RCC 7860 (cell line): Measurements from ENCODE around the gene B4GALT2.

Experiments used
- DNase-seq: peaks from one replicate; pipeline ENCODE4 v3.0.0-alpha.2; 2015; ENCODE audit warnings: low spot score
- FAIRE-seq: peaks from 2 replicates; lab custom pipeline; 2012; peaks lifted over from hg19 to GRCh38; lab: Jason Lieb, UNC

B4GALT2 gene

DNA sequence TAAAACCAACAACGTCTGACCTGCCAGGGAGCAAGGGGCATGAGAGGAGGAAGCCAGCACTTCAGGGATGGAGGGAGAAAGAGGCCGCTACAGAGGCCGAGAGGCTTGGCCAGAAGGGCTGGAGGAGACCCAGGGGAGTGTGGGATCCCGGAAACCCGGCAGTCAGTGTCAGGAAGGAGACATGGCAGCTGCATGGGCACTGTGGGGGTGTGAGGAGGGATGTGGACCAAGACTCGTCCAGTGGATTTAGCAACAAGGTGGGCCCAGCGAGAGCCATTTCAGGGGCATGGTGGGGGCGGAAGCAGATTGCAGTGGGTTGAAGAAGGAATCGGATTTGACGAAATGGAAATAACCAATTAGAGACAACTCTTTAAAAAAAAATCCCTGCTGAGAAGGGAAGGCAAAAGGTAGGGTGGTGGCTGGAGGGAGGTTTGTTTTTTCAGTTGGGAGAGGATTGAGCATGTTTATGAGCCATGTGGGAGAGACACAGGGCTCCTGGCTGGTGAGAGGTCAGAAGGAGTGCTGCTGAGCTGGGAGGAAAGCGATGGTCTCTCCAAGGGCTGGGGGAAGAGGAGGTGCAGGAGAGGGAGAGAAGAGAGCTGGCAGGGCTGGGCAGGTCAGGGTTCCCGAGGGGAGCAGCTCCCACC, 4.4 kb downstream of the B4GALT2 start:
- FAIRE-seq: no peak

GRCh38 chr1:43984855-43985254, 5.8 kb downstream of the B4GALT2 start:
- no peak for DNase-seq
- no peak for FAIRE-seq

More for the DNA sequence above, 4.4 kb downstream of the B4GALT2 start:
- no peak for DNase-seq

GRCh38 chr1:43985984-43986595, 7.1 kb downstream of the B4GALT2 start:
- FAIRE-seq (no peak), DNase-seq (no peak)

DNA sequence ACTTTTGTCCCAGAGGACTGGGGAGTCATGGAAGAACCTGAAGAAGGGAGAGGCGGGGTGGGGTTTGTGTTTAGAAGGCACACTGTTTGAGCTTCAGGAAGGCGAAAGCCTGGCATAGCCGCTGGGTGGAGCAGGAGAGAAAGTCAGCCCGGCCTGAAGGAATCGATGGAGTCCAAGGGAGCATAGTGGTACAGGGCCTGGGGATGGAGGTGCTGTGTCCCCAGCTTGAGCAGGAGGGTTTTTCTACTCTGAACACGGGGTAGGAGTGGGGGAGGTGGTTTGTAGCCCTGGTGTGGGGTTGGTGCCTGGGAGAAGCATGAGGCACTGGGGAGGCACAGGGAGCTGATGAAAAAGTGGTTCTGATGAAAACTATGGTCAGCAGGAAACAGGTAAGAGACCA, 7.7 kb downstream of the B4GALT2 start:
- no peak for DNase-seq
- no peak for FAIRE-seq

GRCh38 chr1:43987159-43987902, 8.3 kb downstream of the B4GALT2 start:
- FAIRE-seq: no peak
- no peak for DNase-seq

GRCh38 chr1:43990271-43991199, 11.5 kb downstream of the B4GALT2 start:
- DNase-seq (no peak), FAIRE-seq (no peak)

GRCh38 chr1:43991200-43991475, 12.1 kb downstream of the B4GALT2 start:
- FAIRE-seq (no peak), DNase-seq (no peak)

DNA sequence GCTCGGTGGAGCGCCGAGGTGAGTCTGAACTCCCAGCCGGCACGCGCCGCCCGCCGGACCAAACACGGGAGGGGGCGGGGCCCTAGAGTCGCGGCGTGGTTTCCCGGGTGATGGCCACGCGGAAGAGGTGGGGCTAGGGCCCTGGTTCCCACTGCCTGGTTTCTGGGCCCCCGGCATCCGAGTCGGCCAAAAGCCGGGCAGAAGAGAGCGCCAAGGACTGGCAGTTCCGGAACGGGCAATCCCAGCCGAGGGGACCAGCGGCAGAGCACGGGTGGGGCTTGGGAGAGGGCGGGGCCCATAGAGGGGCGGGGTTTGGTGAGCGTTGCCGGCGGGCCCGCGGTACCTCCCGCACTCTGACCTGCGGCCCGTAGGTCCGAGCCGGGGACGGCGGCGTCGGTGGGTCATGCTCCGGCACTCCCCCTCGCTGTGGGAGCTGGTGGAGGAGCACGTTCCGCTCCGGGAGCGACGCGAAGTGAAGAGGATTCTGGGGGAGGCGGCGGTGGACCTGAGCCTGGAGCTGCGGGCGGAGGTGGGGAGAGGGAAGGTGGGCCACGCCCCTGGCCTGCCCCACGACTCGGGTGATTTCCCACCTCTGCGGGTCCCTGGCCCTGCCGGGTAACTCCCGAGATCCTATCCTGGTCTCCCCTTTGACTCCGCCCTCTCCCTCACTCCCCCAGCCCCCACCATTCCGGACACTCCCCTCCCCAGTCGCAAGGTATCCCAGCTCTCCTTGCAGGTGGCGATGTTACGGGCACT, 12.6 kb downstream of the B4GALT2 start, which contains the start of gene CCDC24:
Gene CCDC24 (plus strand): TSS at position 124 of the 756 bp plus-strand sequence. CDS start 280 bp downstream, at position 404.
- peak; percentile 74 for DNase-seq
- FAIRE-seq: peak; percentile 67

DNA sequence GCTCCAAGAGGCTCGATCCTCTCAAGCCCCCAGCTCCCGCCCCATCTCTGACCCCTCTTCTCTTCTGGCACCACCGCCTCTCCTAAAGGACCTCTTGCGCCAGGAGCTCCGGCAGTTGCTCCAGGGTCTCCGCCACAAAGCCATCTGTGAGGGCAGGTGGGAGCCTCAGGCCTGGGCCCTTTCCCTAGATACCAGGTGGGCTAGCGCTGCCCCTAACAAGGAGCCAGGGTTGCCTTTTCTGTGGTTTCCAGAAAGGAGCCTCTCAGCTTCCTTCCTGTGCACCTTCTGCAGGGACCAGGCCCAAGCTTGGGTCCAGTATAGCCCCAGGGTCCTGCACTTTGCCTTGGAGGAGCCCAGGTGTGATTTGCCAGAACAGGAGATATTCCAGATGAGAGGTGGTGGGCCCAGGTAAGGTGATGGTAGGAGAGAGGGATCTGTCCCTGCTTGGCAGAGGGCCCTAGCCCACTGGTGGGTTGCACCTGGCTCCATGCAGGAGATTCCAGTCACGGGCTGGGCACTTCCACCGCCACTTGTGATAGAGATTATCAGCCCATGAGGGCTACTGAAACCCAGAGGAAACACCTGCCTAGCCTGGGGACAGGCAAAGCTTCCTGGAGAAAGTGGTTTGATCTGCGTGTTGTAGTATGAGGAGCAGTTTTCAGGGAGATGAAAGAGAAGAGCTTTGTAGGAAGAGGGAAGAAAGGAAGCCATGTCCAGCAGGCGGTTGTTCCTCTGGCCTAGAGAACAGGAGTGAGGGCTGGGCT, 13.4 kb downstream of the B4GALT2 start:
- FAIRE-seq (no peak), DNase-seq (no peak)

DNA sequence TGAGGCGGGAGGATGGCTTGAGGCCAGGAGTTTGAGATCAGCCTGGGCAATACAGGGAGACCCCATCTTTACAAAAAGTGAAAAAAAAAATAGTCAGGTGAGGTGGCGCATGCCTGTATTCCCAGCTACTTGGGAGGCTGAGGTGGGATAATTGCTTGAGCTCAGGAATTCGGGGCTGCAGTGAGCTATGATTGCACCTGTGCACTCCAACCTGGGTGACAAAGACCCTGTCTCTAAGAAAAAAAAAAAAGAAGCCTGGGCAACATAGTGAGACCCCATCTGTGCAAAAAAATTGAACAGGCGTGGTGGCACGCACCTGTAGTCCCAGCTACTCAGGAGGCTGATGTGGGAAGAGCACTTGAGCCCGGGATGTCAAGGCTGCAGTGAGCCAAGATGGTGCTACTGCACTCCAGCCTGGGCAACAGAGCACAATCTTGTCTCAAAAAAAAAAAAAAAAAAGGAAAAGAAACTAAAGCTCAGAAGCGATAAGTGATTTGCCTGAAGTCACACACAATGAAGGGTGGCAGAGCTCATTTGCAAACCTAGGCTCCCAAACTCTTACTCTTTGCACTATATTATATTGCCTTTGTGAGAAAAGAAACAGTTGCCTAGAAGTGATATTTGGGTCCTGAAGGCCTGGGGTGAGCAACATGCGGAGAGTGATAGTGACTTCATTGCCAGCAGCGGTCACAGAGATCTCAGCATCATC, 14.3 kb downstream of the B4GALT2 start:
- DNase-seq: no peak
- no peak for FAIRE-seq

DNA sequence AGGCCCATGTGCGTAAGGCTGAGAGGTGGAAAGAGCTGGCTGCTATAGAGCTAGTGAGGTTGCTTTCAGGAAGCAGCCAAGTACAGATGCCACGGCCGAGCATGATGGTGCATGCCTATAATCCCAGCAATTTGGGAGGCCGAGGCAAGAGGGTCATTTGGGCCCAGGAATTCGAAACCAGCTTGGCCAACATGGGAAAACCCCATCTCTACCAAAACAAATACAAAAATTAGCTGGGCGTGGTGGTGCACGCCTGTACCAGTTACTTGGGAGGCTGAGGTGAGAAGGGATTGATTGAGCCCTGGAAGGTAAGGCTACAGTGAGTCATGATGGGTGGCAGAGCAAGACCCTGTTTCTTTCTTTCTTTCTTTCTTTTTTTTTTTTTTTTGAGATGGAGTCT, 15.1 kb downstream of the B4GALT2 start:
- DNase-seq: no peak
- FAIRE-seq: no peak

DNA sequence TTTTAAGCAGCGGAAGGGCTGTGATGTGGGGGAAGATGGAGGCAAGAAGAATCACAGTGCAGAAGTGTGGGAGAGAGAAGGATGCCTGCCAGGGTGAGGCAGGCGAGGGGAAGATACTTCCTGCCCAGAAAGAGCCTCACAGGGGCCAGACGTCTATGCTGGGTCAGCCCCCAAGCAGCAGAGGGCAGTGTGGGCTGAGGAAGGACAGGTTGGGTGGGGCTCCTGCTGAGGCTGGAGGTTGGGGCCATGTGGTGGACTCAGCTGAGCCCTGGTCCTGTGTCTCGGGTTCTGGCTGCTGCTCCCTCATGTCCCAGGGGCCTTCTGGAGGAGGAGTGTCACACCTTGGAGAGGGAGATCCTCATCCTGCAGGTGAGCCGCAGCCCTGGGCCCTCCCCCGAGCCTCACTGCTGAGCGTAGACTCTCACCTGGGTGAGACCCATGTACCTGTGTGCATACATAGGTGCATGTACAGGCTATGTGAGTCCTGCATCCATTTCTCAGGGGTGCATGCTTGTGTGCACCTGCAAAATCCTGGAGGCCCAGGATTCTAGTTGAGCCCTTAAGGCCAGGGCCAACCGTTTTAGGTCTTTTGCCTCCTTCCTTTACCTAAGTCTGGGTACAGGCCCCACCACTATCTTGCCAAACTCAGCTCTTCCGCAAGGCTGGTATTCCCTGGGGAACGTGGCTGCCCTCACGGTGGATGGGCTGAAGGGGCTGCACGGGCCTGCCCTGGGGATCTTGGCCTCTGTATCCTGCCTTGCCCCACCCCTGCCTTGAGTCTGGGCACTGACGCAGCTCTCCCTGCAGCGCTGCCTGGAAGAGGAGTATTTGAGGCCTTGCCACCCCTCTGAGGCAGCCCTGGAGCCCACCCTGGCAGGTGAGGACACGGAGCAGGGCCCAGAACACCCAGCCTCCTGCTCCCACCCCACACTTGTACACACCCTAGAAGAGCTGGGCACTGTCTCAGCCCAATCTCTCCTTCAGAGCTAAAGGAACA, 16.1 kb downstream of the B4GALT2 start:
- FAIRE-seq: no peak
- no peak for DNase-seq

DNA sequence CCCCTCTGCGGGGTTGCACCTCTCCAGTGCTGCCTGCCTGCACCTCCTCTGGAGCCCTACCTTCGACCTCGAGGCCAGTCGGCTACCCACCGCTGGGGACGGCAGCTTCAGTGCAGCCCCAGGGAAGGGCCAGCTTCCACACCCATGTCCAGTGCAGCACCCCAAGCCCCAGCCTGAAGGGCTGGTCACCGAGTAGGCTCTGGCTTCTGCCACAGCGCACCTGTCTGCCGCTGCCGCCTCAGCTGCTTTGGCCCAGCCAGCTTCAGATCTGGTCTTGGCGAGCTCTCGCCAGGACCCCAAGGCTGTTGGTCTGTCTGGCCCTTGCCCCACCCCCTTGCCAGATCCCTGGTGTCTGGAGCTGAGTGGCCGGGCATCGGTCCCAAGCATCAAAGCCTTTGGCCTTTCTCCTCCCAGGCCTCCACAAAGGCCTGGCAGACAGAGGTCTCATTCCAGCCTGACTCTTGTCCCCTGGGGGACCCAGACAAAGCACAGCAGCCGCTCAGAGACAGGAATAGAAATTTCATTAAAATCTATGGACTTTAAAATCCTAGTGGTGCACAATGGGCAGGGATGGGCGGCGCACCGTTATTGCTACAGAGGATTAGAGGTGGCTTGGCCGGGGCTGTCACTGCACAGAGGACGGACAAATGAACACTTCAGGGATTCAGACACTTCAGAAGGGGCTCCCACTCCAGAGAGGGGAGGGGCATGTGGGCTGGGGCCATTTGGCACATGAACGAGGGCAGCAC, 17.1 kb downstream of the B4GALT2 start:
- FAIRE-seq (no peak), DNase-seq (no peak)

GRCh38 chr1:43996733-43997115, 17.7 kb downstream of the B4GALT2 start:
- no peak for FAIRE-seq
- no peak for DNase-seq

GRCh38 chr1:43997295-43997999, 18.4 kb downstream of the B4GALT2 start:
- FAIRE-seq (no peak), DNase-seq (no peak)

DNA sequence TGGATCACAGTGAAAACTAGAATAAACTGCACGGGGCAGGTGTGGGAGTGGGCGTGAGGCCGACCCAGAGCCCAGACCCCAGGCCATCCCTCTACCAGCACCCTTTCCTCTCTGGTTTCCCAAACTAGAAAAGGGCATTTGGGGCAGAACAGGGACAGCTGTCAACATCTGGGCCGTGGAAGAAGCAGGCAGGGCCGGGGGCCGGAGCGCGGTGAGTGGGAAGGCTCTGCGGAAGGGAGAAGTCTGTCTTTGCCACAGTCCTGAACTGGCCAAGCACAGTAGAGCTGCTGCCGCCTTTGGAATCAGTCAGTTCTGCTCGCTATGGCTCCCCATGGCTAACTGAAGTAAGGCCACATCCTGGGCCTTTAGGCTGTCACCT, 19.0 kb downstream of the B4GALT2 start:
- DNase-seq: no peak
- FAIRE-seq: no peak

- DNase-seq (no peak), FAIRE-seq (no peak)
These were observed 20.4 kb downstream of the B4GALT2 start for GRCh38 chr1:43999455-43999854.
